Thyroid gland (tissue), 4 donors: ENCODE measurements around the gene LARGE1.

Source experiments
- CTCF ChIP-seq, 6 experiments: fragments of 200-600 bp in 3 of 6; fragments of 450-650 bp in 3 of 6; sonication (generic) in 3 of 6; IDR thresholded peaks; one replicate each; pipeline ENCODE4 v1.5.1; 2016 to 2019; ENCODE audit warnings: antibody characterized with exemption in 6 of 6, mild to moderate bottlenecking in 2 of 6, inconsistent platforms in 1 of 6, moderate library complexity in 1 of 6
- POLR2A ChIP-seq, 2 donors: fragments of 450-650 bp; IDR thresholded peaks; one replicate each; pipeline ENCODE4 v1.6.1; 2017; ENCODE audit warnings: antibody characterized with exemption in 2 of 2, mild to moderate bottlenecking in 2 of 2, moderate library complexity in 1 of 2

GRCh38 chr22:33854724-33855123 lies 65.6 kb downstream of the LARGE1 start:
- TF ChIP-seq CTCF (IDR thresholded peaks at IDR 0.05), result no peak
- TF ChIP-seq POLR2A (IDR thresholded peaks at IDR 0.05), result no peak
